Mesenteric fat pad (tissue), 1 donor: ENCODE results near the gene SEC24C. TPM values are rescaled to one million over a fixed set of nuclear protein-coding genes. Genes with fewer than 3 reads are reported as not detected.
A peak's percentile ranks its signal among the peaks of the same experiment; 100 is the strongest.
"Not testable (repeated sequence)": the region's sequence is repeated elsewhere in the genome, so short reads cannot be mapped to it uniquely, and the experiment has no call there.

Source experiments
- DNase-seq: peaks from one replicate; pipeline ENCODE4 v3.0.0-alpha.2; 2020; ENCODE audit warnings: low spot score
- total RNA-seq: library from RNA; stranded (reverse); fragmentation: NEBNext Ultra II Directional; extraction: Animal tissue kit (Norgen Biotek cat#: 25700); gene quantifications from one replicate; pipeline ENCODE4 v1.2.1, GENCODE V29; 2021
- donor health status: DM: yes; HTN: yes; CAD: no.

SEC24C gene
- total RNA-seq, 1 donor from 2014 or later: 65.5 TPM

DNA sequence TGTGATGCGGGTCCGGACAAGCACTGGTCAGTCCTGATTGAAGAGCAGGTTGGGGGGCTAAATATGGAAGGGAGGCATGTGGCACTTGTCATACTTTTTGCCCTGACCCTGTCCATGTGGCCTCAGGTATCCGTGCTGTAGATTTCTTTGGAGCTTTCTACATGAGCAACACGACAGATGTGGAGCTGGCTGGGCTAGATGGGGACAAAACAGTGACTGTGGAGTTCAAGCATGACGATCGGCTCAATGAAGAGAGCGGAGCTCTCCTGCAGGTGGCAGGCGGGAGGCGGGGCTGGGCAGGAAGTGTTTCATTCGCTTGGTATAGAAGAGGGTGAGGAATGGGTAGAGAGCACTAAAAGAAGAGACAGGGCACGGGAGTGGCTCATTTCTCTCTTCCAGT, 24.7 kb downstream of the SEC24C start:
- DNase-seq: no peak

DNA sequence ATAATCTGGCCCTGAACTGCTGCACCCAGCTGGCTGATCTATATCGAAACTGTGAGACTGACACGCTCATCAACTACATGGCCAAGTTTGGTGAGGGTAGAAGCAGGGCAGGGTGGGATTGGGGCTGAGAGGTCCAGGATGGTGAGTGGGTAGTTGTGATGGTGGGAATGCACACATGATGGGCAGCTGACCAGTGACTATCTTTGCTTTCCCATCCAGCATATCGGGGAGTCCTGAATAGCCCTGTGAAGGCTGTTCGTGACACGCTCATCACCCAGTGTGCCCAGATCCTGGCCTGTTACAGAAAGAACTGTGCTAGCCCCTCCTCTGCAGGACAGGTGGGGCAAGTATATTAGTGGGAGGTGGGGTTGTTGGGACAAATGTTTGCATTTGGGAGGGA, 25.2 kb downstream of the SEC24C start:
- peak; percentile 75 for DNase-seq

DNA sequence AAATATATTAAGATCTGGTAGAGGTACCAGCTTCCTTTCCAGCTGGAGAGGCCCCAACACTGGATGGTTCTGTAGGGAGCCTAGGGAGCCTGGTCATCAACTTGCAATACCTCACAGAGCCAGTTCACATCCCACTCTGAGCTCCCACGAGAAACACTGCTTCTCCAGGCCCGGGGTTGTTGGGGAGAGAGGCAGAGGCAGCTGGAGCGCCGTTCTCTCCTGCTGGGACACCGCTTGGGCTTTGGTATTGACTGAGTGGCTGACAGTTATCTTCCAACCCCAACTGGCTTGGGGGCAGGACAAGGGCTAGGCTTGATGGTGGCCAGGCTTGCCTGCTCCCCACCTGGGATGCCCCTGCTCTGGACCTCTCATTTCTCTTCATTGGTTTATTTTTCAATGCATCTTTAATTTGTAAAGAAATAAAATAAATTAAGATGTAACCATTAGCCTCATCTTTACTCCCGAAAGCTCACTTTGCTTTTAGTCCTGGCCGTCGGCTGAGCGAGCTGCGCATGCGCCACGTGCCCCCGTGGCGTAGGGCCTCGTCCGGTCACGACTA, 27.6 kb downstream of the SEC24C start:
- no peak for DNase-seq

DNA sequence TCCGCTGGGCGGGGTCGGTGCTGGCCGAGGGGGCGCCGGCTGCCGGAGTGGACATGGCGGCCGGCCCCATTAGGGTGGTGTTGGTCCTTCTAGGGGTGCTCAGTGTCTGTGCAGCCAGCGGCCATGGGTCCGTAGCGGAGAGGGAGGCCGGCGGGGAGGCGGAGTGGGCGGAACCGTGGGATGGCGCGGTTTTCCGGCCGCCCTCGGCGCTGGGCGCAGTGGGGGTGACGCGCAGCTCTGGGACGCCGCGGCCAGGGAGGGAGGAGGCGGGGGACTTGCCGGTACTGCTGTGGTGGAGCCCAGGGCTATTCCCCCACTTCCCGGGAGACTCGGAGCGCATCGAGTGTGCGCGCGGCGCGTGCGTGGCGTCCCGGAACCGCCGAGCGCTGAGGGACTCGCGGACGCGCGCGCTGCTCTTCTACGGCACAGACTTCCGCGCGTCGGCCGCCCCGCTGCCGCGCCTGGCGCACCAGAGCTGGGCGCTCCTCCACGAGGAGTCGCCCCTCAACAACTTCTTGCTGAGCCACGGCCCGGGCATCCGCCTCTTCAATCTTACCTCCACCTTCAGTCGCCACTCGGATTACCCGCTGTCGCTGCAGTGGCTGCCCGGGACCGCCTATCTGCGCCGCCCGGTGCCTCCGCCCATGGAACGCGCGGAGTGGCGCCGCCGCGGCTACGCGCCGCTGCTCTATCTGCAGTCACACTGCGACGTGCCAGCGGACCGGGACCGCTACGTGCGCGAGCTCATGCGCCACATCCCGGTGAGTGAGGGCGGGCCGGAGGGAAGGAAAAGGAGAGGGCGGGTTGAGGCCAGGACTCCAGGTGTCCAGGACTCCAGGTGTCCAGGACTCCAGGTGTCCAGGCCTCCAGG, 28.3 kb downstream of the SEC24C start:
- peak; percentile 98 for DNase-seq

DNA sequence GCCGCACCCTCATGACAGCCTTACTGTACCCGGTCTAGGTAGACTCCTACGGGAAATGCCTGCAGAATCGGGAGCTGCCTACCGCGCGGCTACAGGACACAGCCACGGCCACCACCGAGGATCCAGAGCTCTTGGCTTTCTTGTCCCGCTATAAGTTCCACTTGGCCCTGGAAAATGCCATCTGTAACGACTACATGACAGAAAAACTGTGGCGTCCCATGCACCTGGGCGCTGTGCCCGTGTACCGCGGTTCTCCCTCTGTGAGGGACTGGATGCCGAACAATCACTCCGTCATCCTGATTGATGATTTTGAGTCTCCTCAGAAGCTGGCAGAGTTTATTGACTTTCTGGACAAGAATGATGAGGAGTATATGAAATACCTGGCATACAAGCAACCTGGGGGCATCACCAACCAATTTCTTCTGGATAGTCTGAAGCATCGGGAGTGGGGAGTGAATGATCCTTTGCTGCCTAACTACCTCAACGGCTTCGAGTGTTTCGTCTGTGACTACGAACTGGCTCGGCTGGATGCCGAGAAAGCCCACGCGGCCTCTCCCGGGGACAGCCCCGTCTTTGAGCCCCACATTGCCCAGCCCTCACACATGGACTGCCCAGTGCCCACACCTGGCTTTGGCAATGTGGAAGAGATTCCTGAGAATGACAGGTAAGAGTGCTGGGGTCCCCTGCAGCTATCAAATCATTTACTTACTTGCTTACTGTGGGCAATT, 29.1 kb downstream of the SEC24C start:
- DNase-seq: peak; percentile 87

DNA sequence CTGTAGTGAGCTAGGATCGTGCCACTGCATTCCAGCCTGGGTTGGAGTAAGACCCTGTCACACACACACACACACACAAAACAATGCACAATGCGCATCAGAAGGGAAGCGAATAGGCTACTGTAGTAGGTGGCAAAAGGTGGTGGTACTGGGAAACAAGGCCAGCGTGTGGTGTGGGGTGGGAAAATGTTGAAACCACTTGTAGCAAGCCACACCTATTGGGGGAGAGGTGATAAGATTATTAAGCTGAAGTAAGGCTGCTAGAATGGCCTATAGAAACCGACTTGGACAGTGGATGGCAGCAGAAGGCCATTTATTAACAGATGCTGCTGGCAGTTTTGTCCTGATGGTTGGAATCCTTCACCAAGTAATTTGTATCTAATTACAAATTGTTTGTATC, 30.5 kb downstream of the SEC24C start:
- DNase-seq: peak; percentile 41

DNA sequence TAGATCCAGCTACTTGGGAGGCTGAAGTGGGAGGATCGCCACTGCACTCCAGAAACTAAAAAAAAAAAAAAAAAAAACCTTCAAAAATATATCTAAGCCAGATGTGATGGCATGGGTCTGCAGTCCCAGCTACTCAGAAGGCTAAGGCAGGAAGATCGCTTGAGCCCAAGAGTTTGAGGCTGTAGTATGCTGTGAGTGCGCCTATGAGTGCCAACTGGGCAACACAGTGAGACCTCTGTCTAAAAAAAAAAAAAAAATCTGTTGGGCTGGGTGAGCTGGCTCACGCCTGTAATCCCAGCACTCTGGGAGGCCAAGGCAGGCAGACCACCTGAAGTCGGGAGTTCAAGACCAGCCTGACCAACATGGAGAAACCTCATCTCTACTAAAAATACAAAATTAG, 34.8 kb downstream of the SEC24C start:
- no peak for DNase-seq

DNA sequence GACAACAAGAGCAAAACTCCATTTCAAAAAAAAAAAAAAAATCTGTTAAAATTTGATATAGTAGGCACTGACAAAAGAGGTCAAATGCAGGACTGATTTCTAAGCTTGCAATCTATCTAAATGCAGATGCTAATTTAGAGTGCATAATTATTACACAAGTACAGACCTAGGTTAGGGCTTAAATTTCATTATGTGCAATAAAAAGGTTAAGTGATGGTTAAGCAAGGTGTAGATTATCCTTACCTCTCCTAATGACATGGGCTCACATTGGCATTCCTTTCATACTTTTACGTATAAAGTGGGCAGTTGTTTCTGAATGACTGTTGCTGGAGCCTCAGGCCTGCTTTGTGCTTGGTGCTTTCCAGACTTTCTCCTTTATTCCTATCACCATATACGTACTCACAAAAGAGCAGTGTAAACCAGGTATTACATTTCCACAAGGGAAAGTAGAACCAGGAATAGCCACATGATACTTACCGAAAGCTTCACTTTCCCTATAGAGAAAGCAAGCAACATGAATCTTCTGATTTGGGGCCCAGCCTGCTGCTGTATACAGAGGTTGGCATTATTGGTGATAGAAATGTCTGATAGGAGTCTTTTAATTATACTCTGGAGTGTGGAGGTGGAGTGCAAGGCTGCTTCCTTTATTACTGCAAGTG, 35.5 kb downstream of the SEC24C start:
- no peak for DNase-seq

DNA sequence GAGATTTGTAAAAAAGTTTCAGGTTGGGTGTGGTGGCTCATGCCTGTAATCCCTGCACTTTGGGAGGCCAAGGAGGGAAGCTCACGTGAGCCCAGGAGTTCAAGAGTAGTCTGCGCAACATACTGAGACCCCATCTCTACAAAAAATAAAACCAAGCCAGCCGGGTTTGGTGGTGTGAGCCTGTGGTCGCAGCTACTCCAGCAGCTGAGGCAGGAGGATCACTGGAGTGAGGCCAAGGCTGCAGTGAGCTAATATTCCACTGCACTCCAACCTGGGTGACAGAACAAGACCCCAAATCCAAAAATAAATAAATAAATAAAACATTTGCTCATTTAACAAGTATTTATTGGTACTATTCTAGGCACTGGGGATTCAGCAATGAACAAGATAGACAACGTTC, 36.1 kb downstream of the SEC24C start:
- no peak for DNase-seq

DNA sequence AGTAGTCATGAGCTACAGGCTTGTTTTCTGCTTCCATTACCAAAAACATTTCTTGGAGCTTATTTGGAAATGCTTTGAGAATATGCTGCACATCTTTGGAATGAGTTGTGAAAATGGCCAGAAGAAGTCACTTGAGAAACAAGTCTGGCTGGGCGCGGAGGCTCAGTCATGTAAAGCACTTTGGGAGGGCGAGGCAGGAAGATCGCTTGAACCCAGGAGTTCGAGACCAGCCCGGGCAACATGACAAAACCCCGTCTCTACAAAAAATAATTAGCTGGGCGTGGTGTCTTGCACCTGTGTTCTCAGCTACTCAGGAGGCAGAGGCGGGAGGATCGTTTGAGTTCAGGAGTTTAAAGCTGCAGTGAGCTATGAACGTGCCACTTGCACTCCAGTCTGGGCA, 36.8 kb downstream of the SEC24C start:
- DNase-seq: no peak

DNA sequence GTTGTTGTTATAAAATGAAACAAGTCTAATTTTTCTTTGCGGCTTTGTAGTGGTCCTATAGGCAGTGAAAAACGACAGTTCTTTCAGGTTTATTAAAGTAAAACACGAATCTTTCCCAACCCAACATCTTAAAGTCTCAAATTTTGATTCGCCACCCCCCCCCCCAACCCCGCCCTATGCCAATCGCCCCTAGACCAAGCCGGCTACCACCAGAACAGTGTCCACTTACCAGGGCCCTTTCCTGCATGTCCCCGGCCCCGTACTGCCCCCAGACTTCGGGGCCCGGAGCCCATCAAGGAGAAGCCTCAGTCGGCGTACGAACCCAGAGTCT, 37.3 kb downstream of the SEC24C start:
- no peak for DNase-seq

DNA sequence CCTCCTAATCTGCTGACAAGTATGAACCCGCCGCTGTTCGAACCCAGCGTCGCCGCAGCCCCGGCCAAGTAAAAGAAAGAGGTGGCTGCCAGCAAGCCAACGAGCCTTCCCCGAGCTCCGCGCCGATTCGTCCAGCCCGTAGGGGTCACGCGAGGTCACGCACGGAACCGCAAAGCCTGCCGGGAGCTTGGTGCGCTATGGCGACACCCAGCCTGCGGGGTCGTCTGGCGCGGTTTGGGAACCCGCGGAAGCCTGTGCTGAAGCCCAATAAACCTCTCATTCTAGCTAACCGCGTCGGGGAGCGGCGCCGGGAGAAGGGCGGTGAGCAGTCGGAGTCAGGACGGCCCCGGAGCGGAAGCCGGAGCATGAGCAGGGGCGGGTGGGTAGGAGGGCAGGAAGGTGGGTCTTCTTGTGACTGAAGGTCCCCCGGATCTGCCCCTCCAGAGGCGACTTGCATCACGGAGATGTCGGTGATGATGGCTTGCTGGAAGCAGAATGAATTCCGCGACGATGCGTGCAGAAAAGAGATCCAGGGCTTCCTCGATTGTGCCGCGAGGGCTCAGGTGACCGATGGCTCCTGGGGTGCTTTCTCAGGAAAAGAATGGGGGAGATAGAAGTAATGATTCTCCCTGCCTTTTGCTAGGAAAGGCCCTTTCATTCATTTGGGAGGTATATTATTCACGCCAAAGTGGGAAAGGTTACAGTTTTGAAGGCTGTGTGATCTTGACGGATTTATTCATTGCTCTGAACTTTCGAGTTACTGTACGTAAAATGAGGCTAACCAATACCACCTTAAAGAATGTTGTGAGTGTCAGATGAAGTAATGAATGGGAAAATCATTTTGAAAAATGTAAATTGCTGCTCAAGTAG, 37.9 kb downstream of the SEC24C start, which contains the start of gene CHCHD1:
Gene CHCHD1, plus strand, starts transcription at position 170 of the 870 bp plus-strand sequence. Its CDS starts 28 bp downstream, at position 198.
- peak; percentile 99 for DNase-seq

DNA sequence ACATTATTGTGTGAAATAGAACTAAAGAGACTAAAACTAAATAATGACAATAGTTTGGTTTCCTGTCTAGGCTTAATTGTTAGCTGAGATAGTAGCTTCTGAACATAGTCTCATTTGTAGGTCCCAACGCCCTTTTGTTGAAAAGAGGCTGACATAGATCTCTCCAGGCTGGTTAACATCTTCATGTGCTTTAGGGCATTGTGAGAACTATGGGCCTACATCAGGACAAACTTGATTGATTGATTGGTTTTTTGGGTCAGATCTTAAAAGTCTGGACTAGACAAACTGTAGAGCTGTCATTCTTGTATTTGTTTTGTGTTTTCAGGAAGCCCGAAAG, 38.5 kb downstream of the SEC24C start:
- DNase-seq: no peak

DNA sequence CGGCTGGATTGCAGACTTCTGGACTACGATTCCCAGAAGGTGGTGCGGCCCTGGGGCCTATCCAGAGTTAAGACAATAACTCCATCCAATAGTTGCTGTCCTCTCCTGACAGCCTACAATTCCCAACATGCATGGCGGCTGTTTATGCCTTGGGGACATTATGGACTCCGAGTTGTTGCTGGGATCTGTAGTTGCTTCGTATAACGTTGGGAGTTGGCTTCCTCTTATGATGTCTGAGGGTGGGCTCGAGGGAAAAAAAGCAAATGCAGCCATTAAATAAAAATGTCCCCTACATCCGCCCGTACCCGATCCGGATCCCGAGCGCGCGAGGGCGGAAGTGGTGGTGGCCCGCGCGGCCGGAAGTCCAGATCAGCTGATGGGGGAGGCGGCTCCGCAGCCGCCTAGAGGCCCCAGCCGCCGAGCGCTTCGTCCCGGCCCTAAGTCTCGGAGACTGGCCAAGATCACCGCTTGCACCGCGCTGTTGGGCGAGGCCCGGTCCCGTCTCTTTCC, 41.1 kb downstream of the SEC24C start, which contains the start of gene ZSWIM8:
Gene ZSWIM8, plus strand, starts transcription at position 396 of the 510 bp plus-strand sequence. CDS start 273 bp downstream, outside the sequence.
- peak; percentile 96 for DNase-seq

DNA sequence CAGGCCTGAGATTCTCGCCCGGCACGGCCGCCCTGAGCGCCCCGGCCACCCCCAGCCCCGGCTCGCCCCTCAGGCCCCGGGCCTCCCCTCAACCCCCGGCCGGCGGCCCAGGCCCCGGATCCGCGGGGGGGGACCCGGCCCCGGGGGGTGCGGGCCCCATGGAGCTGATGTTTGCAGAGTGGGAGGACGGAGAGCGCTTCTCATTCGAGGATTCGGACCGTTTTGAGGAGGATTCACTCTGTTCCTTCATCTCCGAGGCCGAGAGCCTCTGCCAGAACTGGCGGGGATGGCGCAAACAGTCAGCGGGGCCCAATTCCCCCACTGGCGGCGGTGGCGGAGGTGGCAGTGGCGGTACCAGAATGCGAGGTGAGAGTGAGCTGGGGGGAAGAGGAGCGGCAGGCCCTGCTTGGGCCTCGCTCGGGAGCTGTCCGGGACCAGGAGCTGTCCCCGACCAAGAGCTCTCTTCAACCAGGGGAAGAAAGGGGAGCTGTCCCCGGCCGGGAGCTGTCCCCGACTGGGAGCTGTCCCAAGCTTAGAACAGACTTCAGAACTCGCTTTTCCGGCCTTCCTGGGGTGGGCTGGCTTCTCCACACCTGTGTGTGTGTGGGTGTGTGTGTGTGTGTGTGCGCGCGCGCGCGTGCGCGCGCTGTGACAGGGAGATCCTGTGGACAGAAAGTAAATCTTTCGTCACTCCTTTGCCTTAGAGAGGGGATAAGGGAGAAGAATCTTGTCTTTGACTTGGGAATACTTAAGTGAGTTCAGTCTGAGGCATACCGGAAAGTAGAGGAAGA, 41.7 kb downstream of the SEC24C start:
- DNase-seq: no peak

DNA sequence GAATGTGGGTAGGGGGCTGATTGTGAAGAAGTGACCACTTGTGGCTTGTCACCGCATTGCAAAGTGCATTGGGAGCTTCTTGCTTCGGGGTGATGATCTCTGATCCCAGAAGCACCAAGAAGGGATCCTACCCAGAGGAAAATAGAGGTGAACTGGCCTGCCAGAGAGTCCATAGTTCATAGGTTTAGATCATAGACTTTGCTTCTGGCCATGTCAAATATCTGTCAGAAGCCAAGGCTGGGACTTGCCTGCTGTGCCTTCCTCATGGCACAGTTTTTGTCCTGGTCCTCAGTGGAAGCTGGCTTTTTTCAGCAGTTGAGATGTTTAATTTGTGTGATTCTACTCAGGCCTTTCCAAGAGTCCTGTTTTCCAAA, 42.3 kb downstream of the SEC24C start:
- no peak for DNase-seq

DNA sequence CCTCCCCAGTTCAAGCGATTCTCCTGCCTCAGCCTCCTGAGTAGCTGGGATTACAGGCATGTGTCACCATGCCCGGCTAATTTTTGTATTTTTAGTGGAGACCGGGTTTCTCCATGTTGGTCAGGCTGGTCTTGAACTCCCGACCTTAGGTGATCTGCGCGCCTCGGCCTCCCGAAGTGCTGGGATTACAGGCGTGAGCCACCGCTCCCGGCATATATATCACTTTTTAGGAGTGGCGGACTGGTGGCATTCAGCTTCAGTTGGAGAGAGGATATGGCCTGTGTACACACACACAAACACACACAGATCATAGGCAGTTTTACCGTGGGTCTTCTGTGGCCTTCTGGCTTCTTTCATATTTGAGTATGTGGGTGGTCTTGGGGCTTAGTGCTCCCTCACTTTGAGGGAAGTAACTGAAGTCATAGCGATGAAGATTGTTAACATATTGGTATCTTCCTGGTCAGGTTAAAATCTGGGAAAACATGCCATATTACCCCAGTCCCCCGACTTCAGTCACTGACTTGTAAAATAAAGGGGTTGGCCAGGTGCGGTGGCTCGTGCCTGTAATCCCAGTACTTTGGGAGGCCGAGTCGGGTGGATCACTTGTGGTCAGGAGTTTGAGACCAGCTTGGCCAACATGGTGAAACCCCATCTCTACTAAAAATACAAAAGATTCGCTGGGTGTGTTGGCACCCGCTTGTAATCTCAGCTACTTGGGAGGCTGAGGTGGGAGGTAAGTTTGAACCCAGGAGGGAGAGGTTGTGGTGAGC, 43.0 kb downstream of the SEC24C start:
- DNase-seq: not testable (repeated sequence)

DNA sequence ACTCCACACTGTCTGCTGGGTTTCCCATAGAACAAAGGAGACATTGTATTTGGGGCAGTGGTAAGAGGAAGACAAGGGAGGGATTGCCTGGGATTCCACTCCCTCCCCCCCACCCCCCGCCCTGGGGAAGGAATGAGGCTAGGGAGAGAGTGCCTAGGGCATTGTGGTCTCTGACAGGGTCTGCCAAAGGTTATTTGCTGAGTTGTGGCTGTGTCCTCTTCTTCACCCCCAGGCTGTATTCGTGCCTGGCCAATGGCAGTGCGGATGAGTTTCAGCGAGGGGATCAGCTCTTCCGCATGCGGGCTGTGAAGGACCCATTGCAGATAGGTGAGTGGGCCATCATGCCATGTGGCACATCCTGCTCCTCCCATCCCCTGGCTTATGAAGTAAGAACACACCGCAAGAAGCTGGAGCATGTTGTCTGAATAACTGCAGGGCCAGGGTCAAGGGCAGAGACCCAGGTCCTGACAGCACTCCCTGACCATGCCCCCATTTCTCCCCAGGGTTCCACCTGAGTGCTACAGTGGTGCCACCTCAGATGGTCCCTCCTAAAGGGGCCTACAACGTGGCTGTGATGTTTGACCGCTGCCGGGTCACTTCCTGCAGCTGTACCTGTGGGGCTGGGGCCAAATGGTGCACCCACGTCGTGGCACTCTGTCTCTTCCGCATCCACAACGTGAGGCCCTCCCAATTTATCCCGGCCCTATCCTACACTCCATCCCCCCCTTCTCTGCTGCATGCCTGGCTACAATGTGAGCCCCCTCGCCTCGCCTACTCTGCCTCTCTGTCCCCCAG, 44.9 kb downstream of the SEC24C start:
- DNase-seq: peak; percentile 68
